Measurements from ENCODE around the gene SLC30A3.

DNA sequence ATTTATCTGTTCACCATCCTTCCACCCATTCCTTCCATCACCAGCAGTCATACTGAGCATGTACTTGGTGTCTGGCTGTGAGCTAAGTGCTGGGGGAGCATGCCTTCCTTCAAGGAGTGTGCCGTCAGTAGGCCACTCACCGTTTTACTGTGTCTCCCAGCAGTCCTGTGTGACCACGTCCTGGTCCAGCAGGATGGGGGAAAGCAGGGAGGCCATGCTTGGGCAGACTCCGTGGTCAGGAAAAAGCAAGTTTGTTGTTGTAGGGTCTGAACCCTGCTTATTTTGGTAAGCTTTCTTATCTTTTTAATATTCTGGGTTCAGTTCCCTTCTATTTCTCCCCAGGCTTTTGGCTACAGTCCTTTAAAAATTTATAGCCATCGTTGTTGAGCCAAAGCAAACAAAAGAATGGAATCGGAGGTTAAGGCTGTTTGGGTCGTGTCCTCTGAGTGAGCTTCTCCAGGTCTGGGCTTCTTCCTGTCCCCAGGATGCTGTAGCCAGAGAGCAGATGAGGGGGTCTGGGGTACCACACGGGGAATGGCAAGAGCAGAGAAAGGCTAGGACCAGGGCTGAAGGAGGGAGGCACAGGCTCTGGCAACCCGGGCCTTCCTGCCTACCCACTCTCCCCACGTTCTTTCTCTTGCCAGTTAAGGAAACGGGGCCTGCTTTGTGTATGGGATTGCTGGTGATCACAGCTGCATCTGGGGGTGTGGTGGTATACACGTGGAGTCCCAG lies 13.5 kb downstream of the SLC30A3 start:
- TF ChIP-seq, protein P1, sequence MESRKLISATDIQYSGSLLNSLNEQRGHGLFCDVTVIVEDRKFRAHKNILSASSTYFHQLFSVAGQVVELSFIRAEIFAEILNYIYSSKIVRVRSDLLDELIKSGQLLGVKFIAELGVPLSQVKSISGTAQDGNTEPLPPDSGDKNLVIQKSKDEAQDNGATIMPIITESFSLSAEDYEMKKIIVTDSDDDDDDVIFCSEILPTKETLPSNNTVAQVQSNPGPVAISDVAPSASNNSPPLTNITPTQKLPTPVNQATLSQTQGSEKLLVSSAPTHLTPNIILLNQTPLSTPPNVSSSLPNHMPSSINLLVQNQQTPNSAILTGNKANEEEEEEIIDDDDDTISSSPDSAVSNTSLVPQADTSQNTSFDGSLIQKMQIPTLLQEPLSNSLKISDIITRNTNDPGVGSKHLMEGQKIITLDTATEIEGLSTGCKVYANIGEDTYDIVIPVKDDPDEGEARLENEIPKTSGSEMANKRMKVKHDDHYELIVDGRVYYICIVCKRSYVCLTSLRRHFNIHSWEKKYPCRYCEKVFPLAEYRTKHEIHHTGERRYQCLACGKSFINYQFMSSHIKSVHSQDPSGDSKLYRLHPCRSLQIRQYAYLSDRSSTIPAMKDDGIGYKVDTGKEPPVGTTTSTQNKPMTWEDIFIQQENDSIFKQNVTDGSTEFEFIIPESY (IDR thresholded peaks at IDR 0.05), result no peak
- TF ChIP-seq, protein P2, sequence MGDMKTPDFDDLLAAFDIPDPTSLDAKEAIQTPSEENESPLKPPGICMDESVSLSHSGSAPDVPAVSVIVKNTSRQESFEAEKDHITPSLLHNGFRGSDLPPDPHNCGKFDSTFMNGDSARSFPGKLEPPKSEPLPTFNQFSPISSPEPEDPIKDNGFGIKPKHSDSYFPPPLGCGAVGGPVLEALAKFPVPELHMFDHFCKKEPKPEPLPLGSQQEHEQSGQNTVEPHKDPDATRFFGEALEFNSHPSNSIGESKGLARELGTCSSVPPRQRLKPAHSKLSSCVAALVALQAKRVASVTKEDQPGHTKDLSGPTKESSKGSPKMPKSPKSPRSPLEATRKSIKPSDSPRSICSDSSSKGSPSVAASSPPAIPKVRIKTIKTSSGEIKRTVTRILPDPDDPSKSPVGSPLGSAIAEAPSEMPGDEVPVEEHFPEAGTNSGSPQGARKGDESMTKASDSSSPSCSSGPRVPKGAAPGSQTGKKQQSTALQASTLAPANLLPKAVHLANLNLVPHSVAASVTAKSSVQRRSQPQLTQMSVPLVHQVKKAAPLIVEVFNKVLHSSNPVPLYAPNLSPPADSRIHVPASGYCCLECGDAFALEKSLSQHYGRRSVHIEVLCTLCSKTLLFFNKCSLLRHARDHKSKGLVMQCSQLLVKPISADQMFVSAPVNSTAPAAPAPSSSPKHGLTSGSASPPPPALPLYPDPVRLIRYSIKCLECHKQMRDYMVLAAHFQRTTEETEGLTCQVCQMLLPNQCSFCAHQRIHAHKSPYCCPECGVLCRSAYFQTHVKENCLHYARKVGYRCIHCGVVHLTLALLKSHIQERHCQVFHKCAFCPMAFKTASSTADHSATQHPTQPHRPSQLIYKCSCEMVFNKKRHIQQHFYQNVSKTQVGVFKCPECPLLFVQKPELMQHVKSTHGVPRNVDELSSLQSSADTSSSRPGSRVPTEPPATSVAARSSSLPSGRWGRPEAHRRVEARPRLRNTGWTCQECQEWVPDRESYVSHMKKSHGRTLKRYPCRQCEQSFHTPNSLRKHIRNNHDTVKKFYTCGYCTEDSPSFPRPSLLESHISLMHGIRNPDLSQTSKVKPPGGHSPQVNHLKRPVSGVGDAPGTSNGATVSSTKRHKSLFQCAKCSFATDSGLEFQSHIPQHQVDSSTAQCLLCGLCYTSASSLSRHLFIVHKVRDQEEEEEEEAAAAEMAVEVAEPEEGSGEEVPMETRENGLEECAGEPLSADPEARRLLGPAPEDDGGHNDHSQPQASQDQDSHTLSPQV (IDR thresholded peaks at IDR 0.05), result no peak
- TF ChIP-seq, protein P3, sequence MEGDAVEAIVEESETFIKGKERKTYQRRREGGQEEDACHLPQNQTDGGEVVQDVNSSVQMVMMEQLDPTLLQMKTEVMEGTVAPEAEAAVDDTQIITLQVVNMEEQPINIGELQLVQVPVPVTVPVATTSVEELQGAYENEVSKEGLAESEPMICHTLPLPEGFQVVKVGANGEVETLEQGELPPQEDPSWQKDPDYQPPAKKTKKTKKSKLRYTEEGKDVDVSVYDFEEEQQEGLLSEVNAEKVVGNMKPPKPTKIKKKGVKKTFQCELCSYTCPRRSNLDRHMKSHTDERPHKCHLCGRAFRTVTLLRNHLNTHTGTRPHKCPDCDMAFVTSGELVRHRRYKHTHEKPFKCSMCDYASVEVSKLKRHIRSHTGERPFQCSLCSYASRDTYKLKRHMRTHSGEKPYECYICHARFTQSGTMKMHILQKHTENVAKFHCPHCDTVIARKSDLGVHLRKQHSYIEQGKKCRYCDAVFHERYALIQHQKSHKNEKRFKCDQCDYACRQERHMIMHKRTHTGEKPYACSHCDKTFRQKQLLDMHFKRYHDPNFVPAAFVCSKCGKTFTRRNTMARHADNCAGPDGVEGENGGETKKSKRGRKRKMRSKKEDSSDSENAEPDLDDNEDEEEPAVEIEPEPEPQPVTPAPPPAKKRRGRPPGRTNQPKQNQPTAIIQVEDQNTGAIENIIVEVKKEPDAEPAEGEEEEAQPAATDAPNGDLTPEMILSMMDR (IDR thresholded peaks at IDR 0.05 in 2 of 3, conservative IDR thresholded peaks at IDR 0.05 in 1 of 3; ENCODE audit: control insufficient read depth in 2 of 3, extremely low read depth in 1 of 3, insufficient read depth in 1 of 3, low read depth in 3 of 3, low read length in 3 of 3), result no peak
- TF ChIP-seq SMAD5 (IDR thresholded peaks at IDR 0.05; ENCODE audit: low read depth) (no peak), ZNF24 (IDR thresholded peaks at IDR 0.05) (no peak), RAD21 (IDR thresholded peaks at IDR 0.05; ENCODE audit: insufficient read depth, low read depth, low read length) (no peak), POLR2AphosphoS2 (IDR thresholded peaks at IDR 0.05; ENCODE audit: low read depth, low read length) (no peak), ETV6 (conservative IDR thresholded peaks at IDR 0.05 in 1 of 2, IDR thresholded peaks at IDR 0.05 in 1 of 2; ENCODE audit: borderline replicate concordance in 1 of 2, low read depth in 1 of 2) (no peak), ZNF217 (IDR thresholded peaks at IDR 0.05) (no peak), MEF2A (IDR thresholded peaks at IDR 0.05; ENCODE audit: insufficient read depth, low read depth, low read length) (no peak), SRF (IDR thresholded peaks at IDR 0.05; ENCODE audit: low read depth in 2 of 2, low read length in 2 of 2) (no peak)
- TF ChIP-seq, protein P4, sequence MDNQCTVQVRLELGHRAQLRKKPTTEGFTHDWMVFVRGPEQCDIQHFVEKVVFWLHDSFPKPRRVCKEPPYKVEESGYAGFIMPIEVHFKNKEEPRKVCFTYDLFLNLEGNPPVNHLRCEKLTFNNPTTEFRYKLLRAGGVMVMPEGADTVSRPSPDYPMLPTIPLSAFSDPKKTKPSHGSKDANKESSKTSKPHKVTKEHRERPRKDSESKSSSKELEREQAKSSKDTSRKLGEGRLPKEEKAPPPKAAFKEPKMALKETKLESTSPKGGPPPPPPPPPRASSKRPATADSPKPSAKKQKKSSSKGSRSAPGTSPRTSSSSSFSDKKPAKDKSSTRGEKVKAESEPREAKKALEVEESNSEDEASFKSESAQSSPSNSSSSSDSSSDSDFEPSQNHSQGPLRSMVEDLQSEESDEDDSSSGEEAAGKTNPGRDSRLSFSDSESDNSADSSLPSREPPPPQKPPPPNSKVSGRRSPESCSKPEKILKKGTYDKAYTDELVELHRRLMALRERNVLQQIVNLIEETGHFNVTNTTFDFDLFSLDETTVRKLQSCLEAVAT (IDR thresholded peaks at IDR 0.05), result no peak

Data from GM12878 (cell line).